Measurements from ENCODE around the gene GLB1L. TPM values are rescaled to one million over a fixed set of nuclear protein-coding genes. Genes with fewer than 3 reads are reported as not detected.

GLB1L gene
- total and polyA plus RNA-seq, 2 of the 8 experiments (the other 6 are each of a cell fraction or from before 2014, with no cell fraction given), result 3.7 to 4.0 TPM

DNA sequence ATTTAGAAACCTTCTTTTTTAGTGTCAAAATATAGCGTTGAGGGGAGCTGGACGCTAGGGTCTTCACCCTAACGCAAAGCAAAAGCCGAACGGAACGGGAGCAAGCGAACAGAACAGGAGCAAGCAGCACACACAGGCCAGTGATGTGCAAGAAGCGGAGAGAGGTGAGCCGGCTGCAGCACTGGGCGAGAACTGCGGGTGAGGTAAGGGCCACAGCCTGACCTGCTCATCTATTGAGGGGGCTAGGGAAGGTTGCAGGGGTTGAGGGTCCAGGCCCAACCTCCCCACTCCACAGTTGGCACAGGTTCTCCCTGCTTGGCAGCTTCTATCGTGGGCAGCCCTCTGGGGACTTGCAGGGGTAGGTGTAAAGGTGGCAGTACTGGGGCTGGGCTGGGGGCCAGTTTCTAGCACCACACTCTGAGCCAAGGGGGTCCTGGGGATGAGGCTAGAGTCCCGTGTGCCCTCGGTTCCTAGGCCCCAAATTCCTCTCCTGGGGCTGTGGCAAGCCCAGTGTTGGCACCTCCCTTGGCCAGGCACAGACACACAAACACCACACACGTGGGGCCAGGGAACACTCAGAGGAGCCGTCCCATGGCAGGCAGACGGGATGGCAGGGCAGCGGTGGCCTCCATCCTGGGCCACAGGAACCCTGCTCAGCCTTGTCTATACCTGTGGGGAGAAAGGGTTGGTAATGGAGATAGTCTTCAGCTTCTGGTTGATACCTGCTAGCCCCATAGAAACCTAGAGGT, 25.3 kb downstream of the GLB1L start:
- peaks cover 14% of the 10 kb centered on the region for H3K23me2 ChIP-seq (ENCODE audit: low read depth, low read length)
- H3K18ac ChIP-seq (ENCODE audit: extremely low read depth, low read length), result no peak overlapping the region; the same call in 1 of the 2 replicates
- no peak overlapping the region for H3K56ac ChIP-seq (replicated peaks; ENCODE audit: insufficient read length, low read depth, low read length)
- ChIA-PET CTCF (ENCODE audit: partially characterized antibody) (interaction anchor here (0.8 to 1.2 kb wide), 9 partner anchors 8 to 280 kb away, joined by 3 to 6 read pairs (median 3); partner anchors contain the start of gene CNPPD1), POLR2A (ENCODE audit: partially characterized antibody) (interaction anchor here (0.8 to 14.0 kb wide), 19 partner anchors 7 to 115 kb away, joined by 3 to 190 read pairs (median 7); partner anchors contain the start of genes ANKZF1, ATG9A, CNPPD1 and GLB1L)
- H2BK12ac ChIP-seq (ENCODE audit: low read depth, low read length), result 0 out of 2 replicates have a peak overlapping the region, but pooled peaks have one; percentile 87
- DNase-seq (ENCODE audit: low read depth in 1 of 2, low spot score in 2 of 2) (no peak), FAIRE-seq (no peak)
- peak overlapping the region; percentile 35; the same call in 1 of the 2 replicates for H2BK5ac ChIP-seq (ENCODE audit: low read depth, low read length)
- H3K4me2 ChIP-seq (ENCODE audit: insufficient read depth in 1 of 2, low read depth in 2 of 2, low read length in 2 of 2), result peak overlapping the region; percentile 88 to 96; a peak in 2 of 4 replicates
- no peak overlapping the region for H3K14ac ChIP-seq (ENCODE audit: insufficient read length)
- 0 out of 2 replicates have a peak overlapping the region, but pooled peaks have one; percentile 95 for H4K8ac ChIP-seq (ENCODE audit: extremely low read depth, insufficient read depth, low read length)
- H3K4ac ChIP-seq (replicated peaks; ENCODE audit: insufficient read length, low read depth, low read length), result peak overlapping the region; percentile 60
- no peak overlapping the region for H3K9ac ChIP-seq (replicated peaks in 1 of 4; ENCODE audit: extremely low read depth in 1 of 4, low read depth in 3 of 4, low read length in 3 of 4)
- peaks cover 0 to 7% of the 10 kb centered on the region in 2 experiments for H4K20me1 ChIP-seq (replicated peaks in 1 of 2; ENCODE audit: control insufficient read depth in 1 of 2, insufficient read depth in 2 of 2, low read length in 2 of 2)
- TF ChIP-seq GABPA (IDR thresholded peaks at IDR 0.05; ENCODE audit: borderline replicate concordance, insufficient read depth, low read length), result no peak
- no peak for TF ChIP-seq NRF1 (IDR thresholded peaks at IDR 0.05; ENCODE audit: low read depth, low read length)
- no peak for TF ChIP-seq TAF1 (IDR thresholded peaks at IDR 0.05; ENCODE audit: low read depth, low read length)
- no peak for TF ChIP-seq RXRA (IDR thresholded peaks at IDR 0.05; ENCODE audit: insufficient read depth, low read depth, low read length)
- TF ChIP-seq CREB1 (IDR thresholded peaks at IDR 0.05), result no peak
- no peak for TF ChIP-seq TEAD4 (IDR thresholded peaks at IDR 0.05; ENCODE audit: low read depth, low read length)
- no peak for TF ChIP-seq SIN3A (conservative IDR thresholded peaks at IDR 0.05 in 1 of 2, IDR thresholded peaks at IDR 0.05 in 1 of 2; ENCODE audit: low read depth in 1 of 2, low read length in 2 of 2)
- TF ChIP-seq SRF (IDR thresholded peaks at IDR 0.05; ENCODE audit: low read depth, low read length), result no peak
- no peak overlapping the region for H3K27ac ChIP-seq (ENCODE audit: low read depth, low read length)
- peak overlapping the region in 1 of 4 experiments; percentile 73; a peak in 1 of 8 replicates for H3K4me3 ChIP-seq (ENCODE audit: extremely low read depth in 1 of 4, insufficient read depth in 2 of 4, low read depth in 3 of 4, low read length in 4 of 4)
- H4K91ac ChIP-seq (replicated peaks; ENCODE audit: insufficient read length, low read length), result peak overlapping the region; percentile 61
- H2BK120ac ChIP-seq (replicated peaks; ENCODE audit: low read depth, low read length), result no peak overlapping the region
- no peak overlapping the region for H4K5ac ChIP-seq (ENCODE audit: insufficient read length, low read depth, low read length)
- H2AFZ ChIP-seq (ENCODE audit: low read length), result no peak overlapping the region
- no peak overlapping the region for H2BK15ac ChIP-seq (ENCODE audit: low read length)
- no peaks in the 10 kb centered on the region for H3K9me3 ChIP-seq (ENCODE audit: insufficient read depth in 2 of 2, low read depth in 1 of 2, low read length in 1 of 2)
- H2AK5ac ChIP-seq (ENCODE audit: low read depth, low read length), result peak overlapping the region; percentile 1; the same call in 1 of the 2 replicates
- H3K27me3 ChIP-seq (replicated peaks in 1 of 4; ENCODE audit: control insufficient read depth in 3 of 4, extremely low read depth in 1 of 4, insufficient read depth in 3 of 4, low read length in 3 of 4), result no peaks in the 10 kb centered on the region; a peak in 2 of 7 replicates
- no peaks in the 10 kb centered on the region for H3K79me2 ChIP-seq (ENCODE audit: control insufficient read depth in 1 of 2, insufficient read depth in 2 of 2, low read length in 2 of 2)
- H3K36me3 ChIP-seq (ENCODE audit: control insufficient read depth in 2 of 4, insufficient read depth in 4 of 4, low read length in 3 of 4), result peaks cover 14 to 44% (median 37%) of the 10 kb centered on the region in 4 experiments; a peak in 7 of 8 replicates
- H3K4me1 ChIP-seq (replicated peaks in 1 of 4; ENCODE audit: control insufficient read depth in 3 of 4, insufficient read depth in 4 of 4, low read length in 3 of 4), result peaks cover 0 to 12% (median 6%) of the 10 kb centered on the region in 4 experiments; a peak in 3 of 7 replicates
- no peaks in the 10 kb centered on the region; the same call in 1 of the 2 replicates for H3K79me1 ChIP-seq (ENCODE audit: low read depth, low read length)
- 93% methylated on average over 18 of the region's 18 CpGs; no CpG with 5 or more reads in 1 of the 2 experiments for WGBS, 2 experiments (ENCODE audit: extremely low coverage in 1 of 2, insufficient coverage in 1 of 2, insufficient read length in 1 of 2, insufficient replicate concordance in 2 of 2, low coverage in 1 of 2, low lambda C conversion rate in 2 of 2, missing lambda C conversion rate in 1 of 2)
- H2BK20ac ChIP-seq (ENCODE audit: low read length), result no peak overlapping the region
- H3K23ac ChIP-seq (ENCODE audit: insufficient read length), result no peak overlapping the region
